Adipocyte (in vitro differentiated cells): ENCODE data around the gene DCLRE1B.
"Not testable (repeated sequence)": the region's sequence is repeated elsewhere in the genome, so short reads cannot be mapped to it uniquely, and the experiment has no call there.

Experiments used
- DNase-seq: peaks from one replicate; pipeline ENCODE4 v3.0.0-alpha.2; 2015; ENCODE audit warnings: low read depth
- H3K27me3 ChIP-seq: replicated peaks from 2 replicates; pipeline ENCODE4 v1.7.0; 2013; ENCODE audit warnings: mild to moderate bottlenecking, low read length, moderate library complexity; ENCODE audit not compliant: control insufficient read depth, insufficient read depth
- H3K36me3 ChIP-seq: 2 replicates; pipeline ENCODE4 v1.7.0; 2013; ENCODE audit warnings: low read length, mild to moderate bottlenecking, moderate library complexity; ENCODE audit not compliant: control insufficient read depth, insufficient read depth, severe bottlenecking
- H3K4me1 ChIP-seq: 2 replicates; pipeline ENCODE4 v1.7.0; 2013; ENCODE audit warnings: mild to moderate bottlenecking, low read length, moderate library complexity; ENCODE audit not compliant: control insufficient read depth, insufficient read depth
- H3K4me3 ChIP-seq: 2 replicates; pipeline ENCODE4 v1.7.0; 2013; ENCODE audit warnings: mild to moderate bottlenecking, low read length, moderate library complexity
- H3K9ac ChIP-seq: 2 replicates; pipeline ENCODE4 v1.7.0; 2013; ENCODE audit warnings: mild to moderate bottlenecking, low read length, moderate library complexity
- H3K9me3 ChIP-seq: 2 replicates; pipeline ENCODE4 v1.7.0; 2013; ENCODE audit warnings: mild to moderate bottlenecking, low read length, moderate library complexity; ENCODE audit not compliant: control insufficient read depth

The DCLRE1B gene

DNA sequence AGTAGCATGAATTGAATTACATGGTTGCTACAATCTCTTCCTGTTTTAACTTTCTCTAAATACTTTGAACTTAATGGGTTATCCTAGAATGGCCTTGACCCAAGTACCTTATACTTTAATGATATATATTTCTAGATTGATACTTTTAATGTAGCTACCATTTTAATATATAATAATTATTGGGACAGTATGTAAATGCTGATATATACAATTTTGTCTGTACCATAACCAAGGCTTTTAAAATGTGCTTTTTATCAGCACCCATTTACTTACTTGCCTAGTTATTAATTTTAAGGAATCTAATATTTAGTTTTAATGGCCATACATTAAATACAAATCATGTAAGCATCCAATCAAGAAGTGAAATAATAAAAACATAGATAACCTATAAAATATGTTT is 37.4 kb downstream of the DCLRE1B start:
- Histone ChIP-seq H3K4me3 (no peak overlapping the region), H3K27me3 (no peaks in the 10 kb centered on the region), H3K4me1 (peaks cover 32% of the 10 kb centered on the region), H3K9me3 (no peaks in the 10 kb centered on the region), H3K36me3 (peaks cover 19% of the 10 kb centered on the region), H3K9ac (no peak overlapping the region)
- DNase-seq: no peak

- H3K4me3 ChIP-seq: no peak overlapping the region
- peaks cover 39% of the 10 kb centered on the region for H3K4me1 ChIP-seq
- H3K9me3 ChIP-seq: no peaks in the 10 kb centered on the region
- DNase-seq: peak; percentile 62
- H3K27me3 ChIP-seq: no peaks in the 10 kb centered on the region
- no peak overlapping the region for H3K9ac ChIP-seq
- H3K36me3 ChIP-seq: peaks cover 19% of the 10 kb centered on the region
Measured at GRCh38 chr1:113943028-113943811, 38.1 kb downstream of the DCLRE1B start.

GRCh38 chr1:113945329-113945728 is 40.2 kb downstream of the DCLRE1B start:
- Histone ChIP-seq H3K4me3 (no peak overlapping the region), H3K4me1 (peaks cover 35% of the 10 kb centered on the region), H3K27me3 (no peaks in the 10 kb centered on the region), H3K9me3 (no peaks in the 10 kb centered on the region), H3K36me3 (peaks cover 18% of the 10 kb centered on the region), H3K9ac (no peak overlapping the region)
- no peak for DNase-seq

GRCh38 chr1:113946112-113946511 is 41.0 kb downstream of the DCLRE1B start:
- Histone ChIP-seq H3K4me3 (no peak overlapping the region), H3K9ac (no peak overlapping the region), H3K36me3 (peaks cover 10% of the 10 kb centered on the region), H3K4me1 (peaks cover 35% of the 10 kb centered on the region), H3K9me3 (no peaks in the 10 kb centered on the region), H3K27me3 (no peaks in the 10 kb centered on the region)
- DNase-seq: no peak

- Histone ChIP-seq H3K4me3 (no peak overlapping the region), H3K27me3 (no peaks in the 10 kb centered on the region), H3K4me1 (peaks cover 35% of the 10 kb centered on the region), H3K9ac (no peak overlapping the region), H3K9me3 (no peaks in the 10 kb centered on the region), H3K36me3 (peaks cover 7% of the 10 kb centered on the region)
- DNase-seq: no peak
Measured at GRCh38 chr1:113946678-113947387, 41.7 kb downstream of the DCLRE1B start.

DNA sequence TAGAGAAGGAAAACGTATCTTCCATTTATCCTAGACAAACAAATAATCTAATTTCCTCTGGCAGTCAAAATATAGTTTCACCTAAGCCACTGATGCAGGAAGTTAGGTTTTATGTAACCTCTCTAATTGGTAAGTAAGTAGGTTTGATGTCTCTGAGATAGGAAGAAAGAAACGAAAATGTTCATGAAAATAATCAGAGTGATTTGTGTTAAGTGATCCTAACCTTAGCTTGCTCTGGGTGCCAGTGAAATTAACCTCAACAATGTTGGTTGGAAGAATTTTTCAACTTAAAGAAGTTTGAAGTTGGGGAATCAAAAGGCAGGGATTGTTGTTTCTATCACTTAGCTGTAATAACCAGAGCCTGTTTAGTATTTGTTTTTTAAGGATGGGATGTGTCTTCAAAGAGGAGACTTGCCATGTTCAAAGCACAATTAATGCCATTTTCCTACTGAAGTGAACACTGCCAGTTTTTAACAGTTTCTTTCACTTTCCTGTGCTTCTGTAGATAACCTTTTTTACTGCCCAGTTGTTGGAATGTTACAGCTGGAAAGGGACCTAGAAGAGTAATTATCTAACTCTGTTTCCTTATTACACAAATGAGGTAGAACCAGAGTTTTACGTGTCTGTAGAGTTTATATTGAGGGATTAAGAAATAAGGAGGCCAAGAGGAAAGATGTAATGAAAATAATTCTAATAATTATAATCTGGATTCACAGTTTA is 42.4 kb downstream of the DCLRE1B start:
- Histone ChIP-seq H3K4me1 (peaks cover 33% of the 10 kb centered on the region), H3K9me3 (no peaks in the 10 kb centered on the region), H3K4me3 (no peak overlapping the region), H3K27me3 (no peaks in the 10 kb centered on the region), H3K9ac (no peak overlapping the region), H3K36me3 (peaks cover 7% of the 10 kb centered on the region)
- DNase-seq: no peak

DNA sequence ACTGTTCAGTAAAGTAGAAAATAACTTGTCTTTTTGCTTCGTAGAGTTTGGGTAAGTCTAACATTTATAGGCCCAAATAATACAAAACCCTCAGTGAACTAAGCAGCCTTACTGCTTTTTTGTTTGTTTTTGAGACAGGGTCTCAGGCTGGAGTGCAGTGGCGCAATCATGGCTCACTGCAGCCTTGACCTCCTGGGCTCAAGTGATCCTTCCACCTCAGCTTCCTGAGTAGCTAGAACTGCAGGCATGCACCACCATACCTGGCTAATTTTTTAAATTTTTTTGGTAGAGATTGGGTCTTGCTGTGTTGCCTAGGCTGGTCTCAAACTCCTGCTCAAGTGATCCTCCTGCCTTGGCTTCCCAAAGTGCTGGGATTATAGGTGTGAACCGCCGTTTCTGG is 43.0 kb downstream of the DCLRE1B start:
- not testable (repeated sequence) for H3K9ac ChIP-seq, H3K27me3 ChIP-seq, H3K36me3 ChIP-seq, DNase-seq, H3K4me3 ChIP-seq, H3K9me3 ChIP-seq
- peaks cover 27% of the 10 kb centered on the region for H3K4me1 ChIP-seq

DNA sequence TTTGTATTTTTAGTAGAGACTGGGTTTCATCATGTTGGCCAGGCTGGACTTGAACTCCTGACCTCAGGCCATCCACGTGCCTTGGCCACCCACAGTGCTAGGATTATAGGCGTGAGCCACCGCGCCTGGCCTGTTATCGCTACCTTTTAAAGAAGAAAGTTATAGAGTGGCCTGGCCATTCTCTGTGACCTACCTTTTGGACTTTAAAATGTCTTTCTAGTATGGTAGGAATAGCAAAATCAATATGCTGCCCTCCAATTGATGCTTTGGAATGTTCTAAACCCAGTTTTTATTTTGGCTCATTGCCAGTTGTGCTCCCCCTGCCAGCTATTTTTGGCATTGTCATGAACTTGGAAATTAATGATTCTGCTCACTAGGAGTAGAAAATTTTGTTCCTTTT is 43.9 kb downstream of the DCLRE1B start:
- Histone ChIP-seq H3K9ac (no peak overlapping the region), H3K9me3 (no peaks in the 10 kb centered on the region), H3K27me3 (no peaks in the 10 kb centered on the region), H3K4me3 (no peak overlapping the region), H3K4me1 (peaks cover 20% of the 10 kb centered on the region), H3K36me3 (peaks cover 10% of the 10 kb centered on the region)
- DNase-seq: no peak

GRCh38 chr1:113950908-113951307 is 45.8 kb downstream of the DCLRE1B start:
- Histone ChIP-seq H3K4me3 (no peak overlapping the region), H3K9me3 (no peaks in the 10 kb centered on the region), H3K36me3 (peaks cover 18% of the 10 kb centered on the region), H3K4me1 (peaks cover 20% of the 10 kb centered on the region), H3K9ac (no peak overlapping the region), H3K27me3 (no peaks in the 10 kb centered on the region)
- no peak for DNase-seq

GRCh38 chr1:113951719-113952118 is 46.6 kb downstream of the DCLRE1B start:
- Histone ChIP-seq H3K9ac (no peak overlapping the region), H3K36me3 (peaks cover 23% of the 10 kb centered on the region), H3K4me3 (no peak overlapping the region), H3K4me1 (peaks cover 20% of the 10 kb centered on the region), H3K27me3 (no peaks in the 10 kb centered on the region), H3K9me3 (no peaks in the 10 kb centered on the region)
- DNase-seq: no peak

- DNase-seq: no peak
- no peaks in the 10 kb centered on the region for H3K27me3 ChIP-seq
- H3K9me3 ChIP-seq: no peaks in the 10 kb centered on the region
- H3K4me1 ChIP-seq: no peaks in the 10 kb centered on the region
- H3K9ac ChIP-seq: no peak overlapping the region
- no peak overlapping the region for H3K4me3 ChIP-seq
- H3K36me3 ChIP-seq: peaks cover 64% of the 10 kb centered on the region
Measured at GRCh38 chr1:113957984-113958383, 52.9 kb downstream of the DCLRE1B start.
